NB4 (cell line): ENCODE data around the gene CUEDC2.

Experiments
- DNase-seq: peaks from one replicate; pipeline ENCODE4 v3.0.0; 2010; ENCODE audit warnings: low read depth
- H3K4me3 ChIP-seq: one replicate; pipeline ENCODE4 v1.5.1; 2011; ENCODE audit warnings: mild to moderate bottlenecking, low read depth, low read length, moderate library complexity
- MAX ChIP-seq: IDR thresholded peaks from 2 replicates; pipeline ENCODE4 v1.6.1; 2011; ENCODE audit warnings: low read depth, low read length
- MYC ChIP-seq: IDR thresholded peaks from 2 replicates; pipeline ENCODE4 v1.6.1; 2011; ENCODE audit warnings: low read depth, low read length
- POLR2A ChIP-seq: IDR thresholded peaks from 2 replicates; pipeline ENCODE4 v1.6.1; 2011; ENCODE audit warnings: mild to moderate bottlenecking; ENCODE audit not compliant: insufficient read length; ENCODE audit errors: extremely low read depth
- TF ChIP-seq, protein P1 (sequence below): IDR thresholded peaks from one replicate; pipeline ENCODE4 v1.5.1; 2012; ENCODE audit warnings: low read depth, low read length

The CUEDC2 gene

DNA sequence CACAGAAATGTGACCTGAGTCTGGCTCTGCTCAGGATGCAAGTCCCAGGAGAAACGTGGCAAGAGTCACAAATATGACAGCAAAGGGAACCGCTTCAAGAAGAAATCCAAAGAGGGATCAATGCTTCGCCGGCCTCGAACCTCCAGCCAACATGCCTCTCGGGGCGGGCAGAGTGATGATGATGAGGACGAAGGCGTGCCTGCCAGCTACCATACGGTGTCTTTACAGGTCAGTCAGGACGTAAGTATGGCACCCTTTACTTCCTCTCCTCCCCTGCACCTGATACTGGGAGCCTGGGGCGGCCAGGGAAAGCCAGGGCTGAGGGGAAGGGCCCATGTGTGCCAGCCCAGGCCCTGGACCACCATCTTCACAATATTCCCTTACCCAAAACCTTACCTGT lies 55.5 kb downstream of the CUEDC2 start:
- no peak for DNase-seq
- TF ChIP-seq MYC: no peak
- TF ChIP-seq POLR2A: no peak
- no peak for TF ChIP-seq MAX
- TF ChIP-seq, protein P1, sequence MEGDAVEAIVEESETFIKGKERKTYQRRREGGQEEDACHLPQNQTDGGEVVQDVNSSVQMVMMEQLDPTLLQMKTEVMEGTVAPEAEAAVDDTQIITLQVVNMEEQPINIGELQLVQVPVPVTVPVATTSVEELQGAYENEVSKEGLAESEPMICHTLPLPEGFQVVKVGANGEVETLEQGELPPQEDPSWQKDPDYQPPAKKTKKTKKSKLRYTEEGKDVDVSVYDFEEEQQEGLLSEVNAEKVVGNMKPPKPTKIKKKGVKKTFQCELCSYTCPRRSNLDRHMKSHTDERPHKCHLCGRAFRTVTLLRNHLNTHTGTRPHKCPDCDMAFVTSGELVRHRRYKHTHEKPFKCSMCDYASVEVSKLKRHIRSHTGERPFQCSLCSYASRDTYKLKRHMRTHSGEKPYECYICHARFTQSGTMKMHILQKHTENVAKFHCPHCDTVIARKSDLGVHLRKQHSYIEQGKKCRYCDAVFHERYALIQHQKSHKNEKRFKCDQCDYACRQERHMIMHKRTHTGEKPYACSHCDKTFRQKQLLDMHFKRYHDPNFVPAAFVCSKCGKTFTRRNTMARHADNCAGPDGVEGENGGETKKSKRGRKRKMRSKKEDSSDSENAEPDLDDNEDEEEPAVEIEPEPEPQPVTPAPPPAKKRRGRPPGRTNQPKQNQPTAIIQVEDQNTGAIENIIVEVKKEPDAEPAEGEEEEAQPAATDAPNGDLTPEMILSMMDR: no peak
- H3K4me3 ChIP-seq: no peak overlapping the region

- TF ChIP-seq, protein P1: no peak
- TF ChIP-seq MAX (no peak), MYC (no peak), POLR2A (no peak)
- H3K4me3 ChIP-seq: no peak overlapping the region
- no peak for DNase-seq
These were observed 56.5 kb downstream of the CUEDC2 start for GRCh38 chr10:102375867-102376266.

DNA sequence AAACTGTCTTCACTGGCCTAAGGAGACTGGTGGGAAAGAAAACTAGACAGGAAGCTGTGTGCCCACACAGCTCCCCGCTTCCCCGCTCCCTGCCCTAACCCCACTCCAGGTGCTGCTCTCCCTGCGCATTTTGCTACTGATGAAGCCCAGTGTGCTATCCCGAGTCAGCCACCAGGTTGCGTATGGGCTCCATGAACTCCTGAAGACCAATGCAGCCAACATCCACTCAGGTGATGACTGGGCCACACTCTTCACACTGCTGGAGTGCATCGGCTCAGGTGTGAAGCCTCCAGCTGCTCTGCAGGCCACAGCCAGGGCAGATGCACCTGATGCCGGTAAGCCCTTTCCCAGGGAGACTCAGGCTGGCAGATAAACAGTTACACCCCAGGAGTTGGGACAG lies 57.1 kb downstream of the CUEDC2 start:
- no peak for DNase-seq
- TF ChIP-seq MAX: no peak
- TF ChIP-seq, protein P1: peak; percentile 5
- no peak for TF ChIP-seq POLR2A
- no peak for TF ChIP-seq MYC
- H3K4me3 ChIP-seq: no peak overlapping the region
